NCI-H2029 treated with DMSO at 0.1 percent for 48 hours (cell line): ENCODE results near the gene PCSK2.
A peak's percentile ranks its signal among the peaks of the same experiment; 100 is the strongest.

Experiments used
- DNase-seq: peaks from one replicate; lab custom pipeline; 2025; lab: John Stamatoyannopoulos, UW

Gene PCSK2

GRCh38 chr20:17334932-17335331 is 108.1 kb downstream of the PCSK2 start:
- no peak for DNase-seq

DNA sequence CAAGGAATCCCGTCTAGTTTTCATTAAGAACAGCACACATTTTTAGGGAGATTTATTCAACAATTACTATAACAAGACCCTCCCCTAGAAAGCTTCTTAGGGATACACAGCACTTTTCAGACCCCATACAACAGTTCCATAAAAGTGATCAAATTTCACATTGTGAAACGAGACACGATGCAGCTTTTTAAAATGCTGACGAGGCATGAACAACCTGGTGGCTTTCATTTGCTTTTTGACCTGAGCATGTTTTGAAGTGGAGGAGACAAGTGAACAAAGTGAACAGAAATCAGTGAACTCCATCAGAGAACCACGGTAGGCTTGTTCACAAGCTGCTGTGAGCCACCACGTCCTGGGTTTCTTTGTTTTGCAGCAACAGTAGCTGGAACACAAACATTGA is 112.2 kb downstream of the PCSK2 start:
- DNase-seq = no peak

DNA sequence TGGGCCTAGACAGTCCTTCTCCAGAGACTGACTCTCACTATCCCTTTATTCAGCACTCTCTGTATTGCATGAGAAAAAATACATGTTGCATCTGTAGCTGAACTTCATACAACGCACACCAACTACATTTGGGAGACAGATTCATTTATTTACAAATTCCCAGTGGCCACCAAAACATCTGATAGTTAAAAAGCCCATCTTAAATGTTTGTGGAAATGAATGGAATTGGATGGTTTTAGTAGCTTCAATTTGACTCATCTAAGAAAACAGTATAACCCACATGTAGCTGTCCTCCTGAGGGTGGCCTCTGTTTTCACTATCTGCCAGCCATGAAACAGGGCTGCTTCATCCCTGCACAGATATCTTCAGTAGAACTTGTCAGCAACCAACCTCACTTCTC is 116.3 kb downstream of the PCSK2 start:
- no peak for DNase-seq

DNA sequence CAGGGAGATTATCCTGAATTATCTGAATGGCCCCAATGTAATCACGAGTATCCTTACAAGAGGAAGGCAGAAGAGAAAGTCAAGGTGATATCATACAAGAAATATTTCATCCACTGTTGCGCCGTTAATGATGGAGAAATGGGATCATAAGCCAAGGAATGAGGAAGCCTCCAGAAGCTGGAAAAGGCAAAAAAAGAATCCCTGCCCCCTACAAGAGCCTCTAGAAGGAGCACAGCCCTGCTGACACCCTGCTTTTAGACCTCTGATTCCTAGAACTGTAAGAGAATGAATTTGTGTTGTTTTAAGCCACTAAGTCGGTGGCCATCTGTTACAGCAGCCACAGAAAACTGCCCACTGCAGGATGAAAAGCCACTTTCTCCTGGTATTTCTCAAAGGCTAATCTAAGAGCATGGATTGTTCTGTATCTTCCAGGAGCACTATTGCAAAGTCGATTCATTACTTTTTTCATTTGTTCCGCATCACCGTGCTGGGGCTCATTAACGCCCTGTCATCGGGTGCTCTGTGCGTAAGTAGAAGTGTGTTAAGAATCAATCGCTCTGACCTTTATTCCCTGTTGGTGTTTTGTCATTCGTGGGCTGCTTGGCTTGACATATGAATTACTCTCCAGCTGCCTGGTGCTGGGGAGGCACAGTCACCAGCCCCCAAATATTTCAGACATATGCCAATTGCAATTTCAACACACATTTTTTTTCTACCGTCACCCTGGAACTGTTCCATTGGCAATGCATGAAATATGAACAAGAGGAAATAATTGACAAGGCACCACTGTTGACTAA is 117.0 kb downstream of the PCSK2 start:
- no peak for DNase-seq

DNA sequence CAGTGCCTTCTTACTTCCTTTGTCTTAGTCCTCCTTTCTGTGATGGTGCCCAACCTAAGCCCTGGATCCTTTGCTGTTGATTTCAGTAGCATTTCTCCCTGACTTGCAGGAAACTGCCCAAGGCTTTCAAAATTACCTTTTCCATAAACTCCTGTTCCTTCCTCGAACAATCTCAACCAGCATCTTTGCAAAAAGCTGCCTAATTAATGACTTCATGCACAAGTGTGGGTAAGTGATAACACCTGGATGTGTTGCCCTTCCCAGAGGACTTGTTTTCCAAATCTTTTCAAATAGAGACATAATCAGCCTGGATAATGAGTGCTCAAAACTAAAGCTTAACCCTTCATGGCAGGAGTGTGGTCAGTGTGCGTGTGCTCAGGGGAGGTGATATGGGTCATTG is 118.0 kb downstream of the PCSK2 start:
- no peak for DNase-seq

GRCh38 chr20:17345321-17345720 is 118.5 kb downstream of the PCSK2 start:
- no peak for DNase-seq

- DNase-seq = no peak
Observed at GRCh38 chr20:17350321-17350720, 123.5 kb downstream of the PCSK2 start.

GRCh38 chr20:17357238-17357637 is 130.4 kb downstream of the PCSK2 start:
- peak; percentile 64 for DNase-seq

DNA sequence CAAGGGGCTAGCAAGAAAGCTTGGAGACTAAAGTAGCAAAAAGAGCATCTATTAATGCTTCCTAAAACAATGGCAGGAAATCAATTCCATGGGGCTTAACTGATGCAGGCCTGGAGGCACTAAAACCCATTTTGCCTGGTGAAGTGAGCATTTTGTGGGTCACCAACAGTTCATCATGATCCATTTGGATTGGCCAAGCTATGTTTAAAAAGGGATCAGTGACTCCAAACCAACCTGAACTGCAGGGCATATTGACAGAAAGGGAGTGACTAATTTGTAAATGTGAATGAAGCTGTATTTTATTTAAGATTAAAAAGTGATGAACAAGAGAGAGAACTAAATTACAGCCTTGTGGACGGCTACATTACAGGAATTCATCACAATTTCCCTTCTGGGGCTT is 132.0 kb downstream of the PCSK2 start:
- no peak for DNase-seq

DNA sequence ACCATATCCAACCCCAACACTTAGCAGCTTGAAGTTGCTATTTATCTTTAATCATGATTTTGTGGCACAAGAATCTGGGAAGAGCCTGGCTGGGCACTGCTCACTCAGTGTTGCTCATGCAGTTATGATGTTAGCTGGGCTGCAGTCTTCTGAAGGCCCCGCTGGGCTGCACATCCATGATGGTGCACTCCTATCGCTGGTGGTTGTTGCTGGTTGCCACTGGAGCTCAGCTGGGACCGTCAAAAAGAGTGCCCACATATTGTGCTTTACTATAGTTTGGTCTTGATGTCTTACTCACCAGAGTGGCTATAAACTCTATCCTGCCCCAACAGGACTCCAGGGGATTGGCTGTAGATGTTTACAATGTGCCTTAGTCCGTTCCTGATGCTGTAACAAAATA is 137.8 kb downstream of the PCSK2 start:
- no peak for DNase-seq

DNA sequence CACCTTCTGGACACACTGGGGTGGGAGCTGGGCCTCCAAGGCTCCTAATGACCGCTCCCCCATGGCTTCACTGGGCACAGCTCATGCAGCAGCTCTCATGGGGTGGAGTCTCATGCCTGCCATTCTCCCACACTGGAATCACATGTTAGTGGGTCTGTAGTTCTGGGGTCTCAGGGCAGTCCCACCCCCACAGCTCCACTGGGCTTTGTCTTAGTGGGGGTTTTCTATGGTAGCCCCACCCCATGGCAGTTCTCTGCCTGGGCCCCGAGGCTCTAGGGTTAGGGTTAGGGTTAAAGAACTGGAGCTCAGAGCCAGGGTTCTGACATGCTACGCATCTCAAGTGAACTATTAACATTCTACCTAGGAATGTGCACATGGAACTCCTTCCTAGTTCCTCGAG is 139.0 kb downstream of the PCSK2 start:
- DNase-seq = no peak

- peak; percentile 58 for DNase-seq
Observed at GRCh38 chr20:17369506-17369905, 142.7 kb downstream of the PCSK2 start.

GRCh38 chr20:17372806-17373440 is 146.1 kb downstream of the PCSK2 start:
- no peak for DNase-seq

DNA sequence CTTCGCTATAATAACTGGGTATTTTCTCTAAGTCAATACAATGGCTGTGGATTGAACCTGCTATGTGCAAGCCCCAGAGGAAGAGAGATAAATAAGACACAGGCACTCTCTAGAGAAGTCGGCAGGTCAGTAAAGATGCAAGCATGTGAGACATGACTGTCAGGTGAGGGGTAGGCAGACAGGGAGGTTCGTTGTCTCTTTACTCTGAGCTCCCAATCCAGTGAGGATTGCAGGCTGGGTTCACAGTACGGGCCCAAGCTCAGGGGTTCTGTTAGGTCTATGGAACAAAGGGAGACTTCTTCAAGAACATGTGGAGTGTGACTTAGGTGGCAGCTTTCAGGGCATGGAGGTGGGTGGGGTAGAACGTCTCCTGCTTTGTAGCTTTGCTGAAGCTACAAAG is 147.2 kb downstream of the PCSK2 start:
- DNase-seq = no peak

GRCh38 chr20:17376031-17376430 is 149.2 kb downstream of the PCSK2 start:
- no peak for DNase-seq

- no peak for DNase-seq
Observed at GRCh38 chr20:17377231-17377630, 150.4 kb downstream of the PCSK2 start.

- DNase-seq = no peak
Observed at GRCh38 chr20:17379651-17380050, 152.8 kb downstream of the PCSK2 start.

DNA sequence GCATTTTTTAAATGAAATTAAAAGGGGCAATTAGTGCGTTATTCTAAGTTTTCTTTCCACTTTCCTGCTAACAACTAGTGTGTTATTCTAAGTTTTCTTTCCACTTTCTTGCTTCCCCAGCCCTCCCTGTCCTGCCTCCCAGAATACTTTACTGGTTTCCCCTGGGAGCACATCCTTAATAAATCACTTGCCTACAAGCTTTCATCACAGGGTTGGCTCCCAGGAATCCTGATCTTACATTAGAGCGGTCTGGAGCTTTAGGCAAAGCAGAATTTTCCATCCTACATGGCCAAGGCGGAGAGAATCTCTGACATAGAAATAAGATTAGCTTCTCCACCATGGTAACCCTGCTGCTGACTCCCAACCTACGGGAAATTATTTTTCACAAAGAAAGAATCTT is 154.0 kb downstream of the PCSK2 start:
- no peak for DNase-seq

- no peak for DNase-seq
Observed at GRCh38 chr20:17381724-17382123, 154.9 kb downstream of the PCSK2 start.

GRCh38 chr20:17385798-17386197 is 159.0 kb downstream of the PCSK2 start:
- no peak for DNase-seq

DNA sequence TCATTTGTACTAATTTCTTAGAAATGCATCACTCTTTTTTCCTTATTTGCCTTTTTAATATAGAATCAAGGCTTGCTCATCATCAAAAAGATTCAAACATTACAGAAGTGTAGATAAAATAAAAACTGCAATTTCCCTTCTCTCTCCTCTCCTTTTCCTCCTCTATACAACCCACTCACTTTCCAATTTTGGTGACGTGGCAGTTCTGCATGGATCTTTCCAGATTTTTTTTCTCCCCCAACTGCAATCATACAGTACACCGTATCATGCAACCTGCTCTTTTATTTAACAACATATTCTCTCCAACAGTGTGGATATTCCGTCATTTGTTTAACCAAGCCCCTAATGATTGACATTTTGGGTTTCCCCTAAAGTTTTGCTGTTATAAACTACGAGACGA is 163.8 kb downstream of the PCSK2 start:
- no peak for DNase-seq

- DNase-seq = no peak
Observed at GRCh38 chr20:17391127-17391771, 164.4 kb downstream of the PCSK2 start.

DNA sequence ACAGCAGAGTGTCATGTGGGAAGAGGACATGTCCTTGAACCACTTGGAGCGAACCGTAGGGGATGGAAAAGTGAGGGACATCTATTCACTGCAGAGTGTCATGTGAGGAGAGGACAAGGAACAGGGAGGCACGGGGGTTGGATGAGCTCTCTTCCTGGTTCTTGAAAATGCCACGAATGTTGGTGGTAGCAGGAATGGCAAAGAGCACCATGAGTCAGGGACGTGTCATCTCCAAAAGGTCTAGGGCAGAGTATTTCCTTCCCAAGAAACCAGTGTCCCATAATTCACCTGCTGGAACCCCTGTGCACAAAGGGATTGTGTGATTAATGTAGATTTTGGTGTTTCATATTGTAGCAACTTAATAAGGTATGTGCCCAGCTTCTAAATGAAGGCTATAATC is 167.6 kb downstream of the PCSK2 start:
- no peak for DNase-seq
